ENCODE results near the gene PLGRKT. TPM values are rescaled to one million over a fixed set of nuclear protein-coding genes. Genes with fewer than 3 reads are reported as not detected.

The PLGRKT gene
- total RNA-seq, 1 experiment from 2014 or later, result 30.9 TPM

- H3K27me3 ChIP-seq (replicated peaks; ENCODE audit: insufficient read depth, low read depth, low read length, poor library complexity), result no peaks in the 10 kb centered on the region
- BruUV-seq (replicated peaks), result no TSS peak
- H3K4me3 ChIP-seq (ENCODE audit: low read depth, low read length, poor library complexity, severe bottlenecking), result no peak overlapping the region
- H3K4me1 ChIP-seq (ENCODE audit: insufficient read depth, low read length, poor library complexity, severe bottlenecking), result no peaks in the 10 kb centered on the region
- H3K9me3 ChIP-seq (ENCODE audit: low read depth, low read length, poor library complexity, severe bottlenecking), result no peaks in the 10 kb centered on the region
- H3K27ac ChIP-seq (ENCODE audit: low read depth, low read length, poor library complexity, severe bottlenecking), result no peak overlapping the region
- no peaks in the 10 kb centered on the region for H3K36me3 ChIP-seq (ENCODE audit: insufficient read depth, low read length, poor library complexity, severe bottlenecking)
- no peak for DNase-seq (ENCODE audit: low spot score)
- intact Hi-C loops (cut with micrococcal nuclease; ENCODE audit: unreplicated experiment), result loop anchor here (10.0 kb wide), 1 partner anchor 427 kb away; no protein-coding TSS in a partner anchor
- ChIA-PET CTCF (no interaction called here), POLR2A (ENCODE audit: low non-redundant PET) (no interaction called here)
- TF ChIP-seq CTCF (conservative IDR thresholded peaks at IDR 0.05; ENCODE audit: low read depth, low read length) (no peak), EZH2 (IDR thresholded peaks at IDR 0.05; ENCODE audit: borderline replicate concordance, low read depth, low read length, poor library complexity, severe bottlenecking) (no peak)
Measured at GRCh38 chr9:5422276-5422675, 15.4 kb downstream of the PLGRKT start.

DNA sequence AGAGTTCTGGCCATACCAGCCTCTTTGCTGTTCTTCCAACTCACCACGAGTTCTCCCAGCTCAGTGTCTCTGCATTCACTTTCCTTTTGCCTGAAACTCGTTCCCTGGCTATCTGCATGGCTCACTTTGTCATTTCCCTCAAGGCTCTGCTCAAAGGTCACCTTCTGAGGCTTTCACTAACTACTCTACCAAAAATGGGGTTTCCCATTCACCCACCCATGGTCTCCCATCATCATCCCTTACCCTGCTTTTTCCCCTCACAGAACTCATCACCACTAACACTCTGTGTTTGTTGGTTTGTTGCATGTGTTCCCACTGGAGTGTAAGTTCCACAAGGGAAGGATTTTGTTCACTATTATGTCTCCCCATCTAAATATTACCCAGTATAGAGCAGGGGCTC lies 16.6 kb downstream of the PLGRKT start:
- DNase-seq (ENCODE audit: low spot score), result no peak
- H3K4me1 ChIP-seq (ENCODE audit: insufficient read depth, low read length, poor library complexity, severe bottlenecking), result no peaks in the 10 kb centered on the region
- no TSS peak for BruUV-seq (replicated peaks)
- intact Hi-C loops (cut with micrococcal nuclease; ENCODE audit: unreplicated experiment), result loop anchor here (10.0 kb wide), 1 partner anchor 426 kb away; no protein-coding TSS in a partner anchor
- H3K36me3 ChIP-seq (ENCODE audit: insufficient read depth, low read length, poor library complexity, severe bottlenecking), result no peaks in the 10 kb centered on the region
- no peak overlapping the region for H3K27ac ChIP-seq (ENCODE audit: low read depth, low read length, poor library complexity, severe bottlenecking)
- TF ChIP-seq CTCF (conservative IDR thresholded peaks at IDR 0.05; ENCODE audit: low read depth, low read length) (no peak), EZH2 (IDR thresholded peaks at IDR 0.05; ENCODE audit: borderline replicate concordance, low read depth, low read length, poor library complexity, severe bottlenecking) (no peak)
- ChIA-PET POLR2A (ENCODE audit: low non-redundant PET) (no interaction called here), CTCF (no interaction called here)
- H3K9me3 ChIP-seq (ENCODE audit: low read depth, low read length, poor library complexity, severe bottlenecking), result no peaks in the 10 kb centered on the region
- H3K27me3 ChIP-seq (replicated peaks; ENCODE audit: insufficient read depth, low read depth, low read length, poor library complexity), result no peaks in the 10 kb centered on the region
- H3K4me3 ChIP-seq (ENCODE audit: low read depth, low read length, poor library complexity, severe bottlenecking), result no peak overlapping the region

GRCh38 chr9:5419987-5420386 lies 17.7 kb downstream of the PLGRKT start:
- TF ChIP-seq EZH2 (IDR thresholded peaks at IDR 0.05; ENCODE audit: borderline replicate concordance, low read depth, low read length, poor library complexity, severe bottlenecking) (no peak), CTCF (conservative IDR thresholded peaks at IDR 0.05; ENCODE audit: low read depth, low read length) (no peak)
- Histone ChIP-seq H3K9me3 (ENCODE audit: low read depth, low read length, poor library complexity, severe bottlenecking) (no peaks in the 10 kb centered on the region), H3K36me3 (ENCODE audit: insufficient read depth, low read length, poor library complexity, severe bottlenecking) (no peaks in the 10 kb centered on the region), H3K4me1 (ENCODE audit: insufficient read depth, low read length, poor library complexity, severe bottlenecking) (no peaks in the 10 kb centered on the region), H3K27ac (ENCODE audit: low read depth, low read length, poor library complexity, severe bottlenecking) (no peak overlapping the region), H3K4me3 (ENCODE audit: low read depth, low read length, poor library complexity, severe bottlenecking) (no peak overlapping the region), H3K27me3 (replicated peaks; ENCODE audit: insufficient read depth, low read depth, low read length, poor library complexity) (no peaks in the 10 kb centered on the region)
- CTCF ChIA-PET, result no interaction called here
- intact Hi-C loops (cut with micrococcal nuclease; ENCODE audit: unreplicated experiment), result loop anchor here (10.0 kb wide), 1 partner anchor 425 kb away; no protein-coding TSS in a partner anchor
- no peak for DNase-seq (ENCODE audit: low spot score)
- BruUV-seq (replicated peaks), result no TSS peak
- POLR2A ChIA-PET (ENCODE audit: low non-redundant PET), result no interaction called here
